NCI-H748 treated with DMSO at 0.1 percent for 48 hours (cell line): Measurements from ENCODE around the gene ANK2.
"Not testable (repeated sequence)": the region's sequence is repeated elsewhere in the genome, so short reads cannot be mapped to it uniquely, and the experiment has no call there.

ENCODE experiments used
- DNase-seq: peaks from one replicate; lab custom pipeline; 2025; lab: John Stamatoyannopoulos, UW

ANK2 gene

DNA sequence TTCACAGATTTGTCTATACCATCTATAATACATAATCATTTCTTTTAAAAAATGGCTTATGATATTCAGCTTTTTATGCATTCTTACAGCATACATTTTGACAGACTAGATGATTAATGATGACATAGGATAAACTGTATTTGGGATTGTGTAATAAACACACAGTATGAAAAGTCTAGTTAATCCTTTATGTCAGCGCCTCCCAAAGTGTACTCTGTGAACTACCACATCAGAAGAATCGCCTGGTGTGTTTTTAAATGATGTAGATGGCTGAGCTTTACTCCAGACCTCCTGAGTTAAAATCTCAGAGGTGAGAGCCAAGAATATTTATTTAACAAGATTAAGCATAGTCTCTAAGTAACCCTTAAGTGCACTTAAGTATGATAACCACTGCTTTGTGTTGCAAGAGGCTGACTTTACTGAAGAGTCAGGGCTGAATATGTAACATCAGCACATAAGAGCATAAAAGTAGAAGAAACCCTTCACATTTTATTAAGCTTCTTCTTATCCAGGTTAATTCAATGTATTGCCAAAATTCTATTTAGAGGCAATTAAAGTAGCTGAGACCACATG lies 104.2 kb downstream of the ANK2 start:
- no peak for DNase-seq

DNA sequence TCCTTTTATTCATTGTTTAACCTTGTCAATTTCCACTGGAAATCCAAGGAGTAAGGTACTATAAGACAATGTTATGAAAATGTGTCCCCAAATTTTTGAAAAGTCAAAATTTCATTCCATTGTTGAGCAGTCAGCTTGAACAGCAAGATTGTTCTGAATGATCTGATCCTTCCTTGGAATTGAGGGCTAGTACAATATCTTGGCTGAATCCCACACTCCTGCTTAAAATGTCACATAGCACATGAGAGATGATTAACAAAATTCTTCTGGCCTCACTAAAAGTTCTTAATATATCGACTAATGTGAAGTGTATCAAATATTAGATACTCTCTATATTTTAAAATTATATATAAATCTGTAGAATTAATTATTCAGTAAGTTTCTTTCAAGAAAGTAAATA lies 104.8 kb downstream of the ANK2 start:
- DNase-seq, result no peak

DNA sequence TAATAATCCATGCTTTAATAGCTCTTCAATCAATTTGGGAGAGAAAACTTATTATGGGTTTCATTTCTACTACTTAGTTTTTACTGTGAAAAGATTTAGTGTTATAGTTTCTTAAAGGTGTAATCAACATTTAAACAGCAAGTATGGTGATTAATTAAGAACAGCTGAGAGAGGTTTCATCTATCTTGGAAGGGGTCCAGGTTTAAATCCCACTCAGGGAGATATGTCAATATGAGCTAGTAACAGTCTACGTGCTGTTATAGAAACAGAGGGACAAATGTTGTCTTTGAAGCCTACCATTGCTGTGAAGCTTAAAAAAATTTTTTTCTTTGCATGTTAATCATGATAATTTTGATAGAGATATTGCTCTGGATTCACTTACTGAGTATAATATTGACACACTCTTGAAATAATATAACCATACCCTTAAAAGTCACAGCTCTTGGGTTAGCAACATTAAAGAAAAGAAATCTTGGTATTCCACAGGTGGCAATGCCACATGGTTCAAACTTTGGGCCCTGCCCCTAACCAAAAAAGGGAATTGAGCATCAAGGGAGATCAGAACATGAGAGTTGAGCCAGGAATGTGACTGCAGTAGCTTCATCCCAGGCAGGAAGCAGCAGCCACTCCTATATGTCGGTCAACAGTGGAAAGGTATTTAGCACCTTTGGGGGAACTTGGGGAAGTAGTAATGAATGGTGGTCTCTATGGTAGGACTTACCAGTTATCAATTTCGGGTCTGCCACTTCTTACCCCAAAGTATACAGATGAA lies 107.8 kb downstream of the ANK2 start:
- DNase-seq, result no peak

DNA sequence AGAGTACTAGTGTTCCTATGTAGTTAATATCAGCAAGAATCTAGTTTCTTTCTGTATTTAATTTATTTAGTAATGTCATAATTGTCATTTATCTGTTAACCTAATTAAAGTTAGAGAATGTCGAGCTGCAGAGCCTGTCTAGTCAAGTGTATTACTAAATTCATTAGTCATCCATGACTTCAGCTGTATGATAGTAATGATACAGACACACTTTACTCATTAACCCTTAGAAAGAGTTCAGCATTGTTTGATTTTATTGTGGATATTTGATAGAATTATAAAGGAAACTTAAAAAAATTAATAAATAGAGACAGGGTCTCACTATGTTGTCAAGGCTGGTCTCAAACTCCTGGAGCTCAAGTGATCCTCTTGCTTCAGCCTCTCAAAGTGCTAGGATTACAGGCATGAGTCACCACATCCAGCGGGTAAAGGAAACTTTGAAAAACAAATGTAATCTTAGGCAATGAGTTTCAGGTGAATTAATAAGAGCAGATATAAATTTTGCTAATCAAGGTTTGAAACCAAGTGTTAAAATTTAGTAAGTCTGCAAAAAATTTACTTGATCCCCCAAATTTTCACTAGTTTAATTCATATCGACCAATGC lies 110.6 kb downstream of the ANK2 start:
- DNase-seq, result no peak

DNA sequence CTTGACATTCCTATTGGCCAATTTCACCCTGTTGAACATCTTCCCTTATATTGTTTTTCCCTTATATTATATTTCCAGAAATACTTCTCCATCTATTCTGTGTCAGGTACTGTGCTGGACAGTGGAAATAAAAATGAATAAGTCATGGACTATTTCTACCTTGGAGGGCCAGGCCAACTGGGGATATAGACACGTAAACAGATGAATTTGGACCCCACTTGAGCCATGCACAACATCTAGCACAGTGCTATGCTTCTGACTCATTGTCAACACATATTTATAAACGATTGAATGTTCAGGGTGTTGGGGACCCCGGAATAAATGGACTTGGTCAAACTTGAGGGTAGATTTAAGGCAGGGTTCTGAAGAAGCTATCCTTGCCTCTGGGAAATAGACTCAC lies 111.1 kb downstream of the ANK2 start:
- DNase-seq, result no peak

DNA sequence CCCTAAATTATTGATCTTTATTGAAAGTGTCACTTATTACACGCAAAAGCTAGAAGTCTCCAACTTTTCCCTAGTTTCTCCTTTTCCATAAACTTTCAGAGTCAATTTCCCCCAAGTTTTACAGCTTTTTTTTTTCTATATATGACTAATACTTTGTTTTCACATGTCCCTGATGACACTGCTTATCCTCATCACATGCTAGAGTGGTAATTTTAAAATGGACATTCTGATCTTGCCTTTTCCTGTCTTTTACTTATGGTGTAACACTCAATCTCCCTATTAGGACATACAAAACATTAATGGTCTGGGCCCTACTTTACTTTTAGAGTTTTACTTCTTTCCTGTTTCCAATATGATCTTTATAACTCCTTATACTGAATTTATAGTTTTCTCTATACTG lies 112.6 kb downstream of the ANK2 start:
- no peak for DNase-seq

DNA sequence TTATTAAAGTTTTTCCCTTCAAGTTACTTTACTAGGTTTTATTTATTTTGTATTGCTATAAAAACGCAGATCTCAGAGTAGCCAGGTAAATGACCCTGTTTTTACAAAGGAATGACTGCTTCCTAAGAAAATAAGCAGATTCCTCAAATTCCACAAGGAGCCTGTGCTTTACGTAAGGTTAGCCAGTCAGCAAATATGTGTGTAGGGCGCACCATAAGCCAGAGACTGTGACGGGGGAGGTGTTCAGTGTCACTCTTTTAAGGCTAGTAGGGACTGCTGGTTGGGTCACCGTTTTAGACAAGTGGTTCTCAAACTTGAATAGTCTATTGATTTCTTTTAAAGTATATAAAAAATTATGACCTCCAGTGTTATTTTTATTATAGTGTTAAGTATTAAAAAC lies 119.9 kb downstream of the ANK2 start:
- DNase-seq, result no peak

DNA sequence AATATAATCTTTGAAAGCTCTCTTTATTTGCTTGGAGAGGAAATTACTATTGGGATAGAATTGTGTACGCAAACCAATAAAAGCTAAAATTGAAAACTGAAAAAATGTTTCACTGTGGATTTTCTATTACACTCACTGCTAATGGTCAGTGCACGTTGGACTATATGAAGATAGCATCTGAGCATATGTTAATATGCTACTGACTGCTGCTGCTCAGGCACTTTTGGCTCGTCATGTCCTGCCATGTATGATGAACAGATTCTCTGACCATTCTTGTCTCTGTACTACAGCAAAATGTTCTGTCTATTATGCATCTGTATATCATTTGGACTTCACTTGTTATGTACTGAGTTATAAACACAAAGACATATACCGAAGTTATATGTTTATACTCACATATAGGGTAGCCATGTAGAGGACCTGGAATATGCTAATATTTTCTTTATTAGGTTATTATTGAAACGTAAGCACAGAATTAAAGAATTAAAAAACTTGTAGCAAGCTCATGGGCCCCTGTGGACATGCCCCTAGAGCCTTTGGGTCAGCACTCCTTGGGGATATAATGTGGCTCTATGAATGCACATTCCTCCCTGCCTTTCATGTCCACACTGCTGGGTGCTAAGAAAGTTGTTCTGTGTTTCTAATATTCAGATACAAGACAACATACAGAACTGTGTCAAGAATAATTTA lies 120.8 kb downstream of the ANK2 start:
- DNase-seq, result no peak

DNA sequence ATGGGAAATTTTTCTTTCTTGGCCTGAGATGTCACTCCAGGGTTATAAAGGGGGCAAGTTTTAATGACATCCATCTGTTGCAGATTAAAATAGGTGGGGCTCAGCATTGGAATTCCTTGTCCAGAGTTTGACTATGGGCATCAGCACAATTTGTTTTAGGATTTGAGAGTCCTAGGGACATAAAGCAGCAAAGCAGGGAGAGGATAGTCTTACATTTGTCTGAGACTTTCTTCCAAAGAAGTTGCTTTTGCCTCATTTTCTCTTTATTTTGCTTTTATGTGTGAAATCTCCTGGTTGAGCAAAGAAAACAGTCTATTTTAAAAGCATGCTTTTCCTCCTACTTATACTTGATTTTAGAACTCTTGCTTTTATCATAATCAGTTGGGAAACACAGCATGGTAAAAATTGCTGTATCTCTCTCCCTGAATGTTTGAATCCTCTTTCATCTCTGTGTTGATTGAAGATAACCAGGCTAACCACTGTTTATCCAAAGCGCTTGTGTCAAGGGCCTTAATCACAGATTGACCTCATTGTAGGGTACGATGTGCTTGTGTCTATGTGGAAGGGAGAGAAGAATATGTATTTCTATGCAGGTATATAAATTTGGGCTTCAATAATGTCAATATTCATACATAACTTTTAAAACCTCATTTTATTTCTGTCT lies 121.5 kb downstream of the ANK2 start:
- no peak for DNase-seq

DNA sequence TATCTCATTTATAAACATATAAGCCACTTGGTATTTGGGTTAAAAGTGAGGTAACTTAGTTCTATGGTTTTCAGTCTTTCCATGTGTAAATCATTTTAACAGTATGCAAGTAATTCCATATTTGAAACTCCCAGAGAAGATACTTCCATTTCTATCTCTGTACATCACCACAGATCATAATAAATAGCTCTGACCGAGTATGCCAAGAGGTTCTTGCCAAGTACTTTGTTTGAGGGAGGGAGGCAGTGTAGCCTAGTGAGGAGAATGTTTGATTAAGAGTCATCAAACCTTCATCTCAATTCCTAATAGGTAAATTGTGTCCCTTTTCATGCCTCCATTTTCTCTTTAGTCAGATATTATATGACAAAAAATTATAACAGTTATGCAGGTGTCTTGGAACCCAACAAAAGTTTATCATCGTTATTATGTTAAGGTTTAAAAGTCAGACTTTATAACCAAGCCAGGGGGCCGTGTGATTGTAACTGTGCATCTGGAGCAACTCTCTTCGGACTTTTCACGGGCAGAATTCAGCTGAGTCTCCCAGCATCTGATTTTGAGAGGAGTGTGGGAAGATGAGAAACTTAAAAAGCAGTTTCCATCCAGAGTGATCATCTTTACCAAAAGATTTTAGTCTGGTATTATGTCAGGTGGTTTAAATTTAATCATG lies 123.8 kb downstream of the ANK2 start:
- no peak for DNase-seq

DNA sequence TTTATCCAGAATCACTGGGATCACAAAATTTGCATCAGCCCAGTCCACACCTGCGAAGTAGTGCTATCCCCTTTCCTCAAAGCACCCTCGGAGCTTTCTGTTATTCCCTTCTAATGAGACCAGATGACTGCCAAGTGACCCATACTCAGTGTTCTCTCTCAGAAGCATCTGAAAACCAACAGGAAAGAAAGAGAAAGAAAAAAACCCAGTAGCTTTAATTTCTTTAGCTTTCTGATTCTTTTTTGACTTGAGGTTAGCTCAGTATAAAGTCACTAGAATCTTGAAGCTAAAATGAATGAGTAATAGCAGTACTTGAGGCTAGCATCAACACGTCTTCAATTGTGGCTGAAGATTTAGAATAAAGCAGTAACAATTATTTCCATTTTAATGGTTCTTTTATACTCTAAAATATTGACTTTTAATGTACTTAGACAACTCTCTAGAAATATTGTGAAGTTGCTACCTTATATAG lies 124.4 kb downstream of the ANK2 start:
- no peak for DNase-seq

DNA sequence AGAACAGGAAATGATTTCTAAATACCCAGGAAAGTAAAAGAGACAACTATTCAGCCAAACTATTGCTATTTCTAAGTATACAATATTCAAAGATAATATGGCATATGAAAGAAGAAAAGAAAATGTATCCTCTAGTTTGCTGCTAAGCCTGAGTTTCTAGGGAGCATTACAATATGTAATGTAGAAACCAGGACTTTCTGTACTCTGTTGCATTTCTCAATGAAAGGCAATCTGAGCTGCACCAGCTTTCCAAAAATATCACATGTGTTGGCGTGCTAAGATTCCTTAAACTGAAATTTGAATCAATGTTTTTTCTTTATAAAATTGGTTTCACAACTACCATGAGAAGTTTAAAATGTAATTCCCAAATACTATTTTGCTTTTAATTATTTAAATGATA lies 129.6 kb downstream of the ANK2 start:
- DNase-seq, result no peak

DNA sequence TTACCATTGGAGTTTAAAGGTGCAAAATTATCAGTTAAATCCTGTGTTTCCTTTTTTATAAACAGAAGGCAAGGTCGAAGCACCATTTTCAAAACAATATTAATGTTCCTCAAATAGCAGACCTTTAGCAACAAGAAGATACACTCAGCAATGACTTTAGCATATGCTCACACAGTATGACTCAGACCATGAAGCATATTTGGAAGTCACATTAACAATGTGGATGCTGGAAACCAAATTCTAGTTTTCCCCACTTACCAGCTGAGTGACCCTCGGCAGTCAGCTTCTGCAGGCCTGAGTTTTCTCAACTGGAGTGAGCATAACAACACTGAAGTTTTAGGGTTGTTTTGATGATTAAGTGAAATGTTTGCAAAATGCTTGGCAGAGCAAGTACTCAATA lies 130.5 kb downstream of the ANK2 start:
- no peak for DNase-seq

DNA sequence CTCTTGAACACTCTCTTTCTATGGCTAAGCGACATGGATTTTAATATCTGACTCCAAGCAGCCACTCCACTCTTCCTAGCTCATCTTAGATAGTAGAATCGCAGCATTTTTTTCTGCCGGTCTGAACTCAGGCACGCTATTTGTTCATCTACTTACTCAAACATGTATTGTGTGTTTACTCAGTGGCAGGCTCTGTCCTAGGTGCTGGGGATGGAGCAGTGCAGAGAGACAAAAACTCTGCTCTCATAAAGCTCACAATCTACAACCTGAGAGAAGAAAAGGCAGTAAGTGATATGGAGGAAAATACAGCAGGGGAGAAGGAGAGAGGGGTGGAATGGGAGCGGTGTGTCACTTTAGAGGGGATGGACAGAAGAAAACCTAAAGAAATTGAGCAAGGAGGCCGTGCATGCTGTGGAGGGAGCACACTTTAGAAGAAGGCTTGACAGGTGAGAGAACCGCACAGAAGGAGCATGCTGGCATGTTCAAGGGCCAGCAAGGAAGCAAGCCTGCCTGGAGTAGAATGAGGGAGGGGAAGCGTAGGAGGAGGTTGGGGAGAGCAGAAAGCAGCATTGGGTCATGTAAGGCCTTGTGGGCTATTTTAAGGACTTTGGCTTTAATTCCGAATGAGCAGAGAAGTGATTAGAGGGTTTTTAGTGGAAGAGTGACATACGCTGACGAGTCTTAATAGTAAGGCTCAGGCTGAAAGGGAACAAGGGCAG lies 132.0 kb downstream of the ANK2 start:
- no peak for DNase-seq

DNA sequence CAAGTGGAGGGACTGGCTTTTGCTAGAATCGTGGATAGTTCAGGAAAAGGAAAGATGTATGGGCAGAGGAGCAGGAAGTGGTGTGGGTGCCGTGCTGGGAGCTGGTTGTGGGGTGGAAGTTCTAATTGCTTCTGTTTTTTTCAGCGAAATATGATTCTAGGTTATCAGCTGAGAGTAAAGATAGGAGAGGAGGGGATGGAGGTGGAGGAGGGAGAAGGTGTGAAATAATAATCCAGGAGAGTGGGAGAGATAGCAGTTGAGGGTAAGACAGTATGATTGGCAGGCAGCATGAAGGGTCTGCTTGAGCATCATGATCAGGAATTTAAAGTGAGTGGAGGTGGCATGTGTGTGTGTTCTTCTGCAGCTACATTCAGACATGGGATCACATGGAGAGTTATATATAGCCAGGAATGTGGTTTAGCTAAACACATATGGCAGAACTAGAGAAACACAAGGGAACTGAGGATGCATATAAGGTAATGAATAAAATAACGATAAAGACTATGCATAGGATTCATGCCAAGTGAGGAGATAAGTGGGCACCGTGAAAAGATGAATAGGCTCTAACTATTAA lies 133.7 kb downstream of the ANK2 start:
- DNase-seq, result no peak

DNA sequence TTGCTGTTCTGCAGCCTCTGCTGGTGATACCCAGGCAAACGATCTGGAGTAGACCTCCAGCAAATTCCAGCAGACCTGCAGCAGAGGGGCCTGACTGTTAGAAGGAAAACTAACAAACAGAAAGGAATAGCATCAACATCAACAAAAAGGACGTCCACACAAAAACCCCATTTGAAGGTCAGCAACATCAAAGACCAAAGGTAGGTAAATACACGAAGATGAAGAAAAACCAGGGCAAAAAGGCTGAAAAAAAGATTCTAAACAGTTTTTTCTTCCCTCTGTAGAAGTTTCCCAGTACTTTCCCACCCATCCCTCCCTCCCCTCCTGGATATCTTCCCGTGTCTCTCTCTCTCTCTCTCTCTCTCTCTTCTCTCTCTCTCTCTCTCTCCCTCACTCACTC lies 136.8 kb downstream of the ANK2 start:
- DNase-seq, result not testable (repeated sequence)

DNA sequence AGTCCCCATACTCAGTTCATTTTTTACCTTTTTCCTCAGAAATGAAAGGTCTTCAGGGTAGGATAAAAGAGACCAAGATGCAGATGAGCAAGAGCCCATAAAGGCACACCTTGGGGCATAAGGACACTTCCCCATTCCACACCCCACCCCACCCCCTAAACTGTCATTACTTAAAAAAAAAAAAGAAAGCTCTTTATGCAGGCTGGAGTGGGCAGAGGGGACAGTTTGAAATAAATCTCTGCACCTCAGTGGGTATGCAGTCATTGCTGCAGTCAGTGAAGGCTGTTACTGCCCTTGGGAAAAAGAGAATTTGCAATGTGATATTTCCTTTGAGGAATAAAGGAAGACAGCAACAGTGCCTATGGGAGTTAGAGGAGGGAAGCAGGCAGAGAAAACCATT lies 137.5 kb downstream of the ANK2 start:
- no peak for DNase-seq

DNA sequence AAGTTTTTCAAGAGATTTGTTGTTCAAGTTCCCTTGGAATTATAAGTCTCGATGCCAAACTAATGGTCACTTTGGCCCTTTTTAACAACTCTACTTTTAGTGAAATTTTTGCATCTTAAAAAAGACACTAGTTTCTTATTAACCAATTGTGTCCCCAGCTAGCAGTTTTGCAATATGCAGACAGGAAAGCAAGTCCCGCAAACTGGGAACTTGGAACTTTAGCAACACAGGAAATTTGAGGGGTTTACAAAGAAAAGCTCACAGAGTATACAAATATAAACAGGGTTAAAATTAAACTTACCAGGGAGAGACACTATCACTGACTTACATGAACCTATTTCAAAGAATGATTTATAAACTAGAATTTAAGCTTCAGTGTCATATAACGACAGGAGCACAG lies 137.9 kb downstream of the ANK2 start:
- no peak for DNase-seq

DNA sequence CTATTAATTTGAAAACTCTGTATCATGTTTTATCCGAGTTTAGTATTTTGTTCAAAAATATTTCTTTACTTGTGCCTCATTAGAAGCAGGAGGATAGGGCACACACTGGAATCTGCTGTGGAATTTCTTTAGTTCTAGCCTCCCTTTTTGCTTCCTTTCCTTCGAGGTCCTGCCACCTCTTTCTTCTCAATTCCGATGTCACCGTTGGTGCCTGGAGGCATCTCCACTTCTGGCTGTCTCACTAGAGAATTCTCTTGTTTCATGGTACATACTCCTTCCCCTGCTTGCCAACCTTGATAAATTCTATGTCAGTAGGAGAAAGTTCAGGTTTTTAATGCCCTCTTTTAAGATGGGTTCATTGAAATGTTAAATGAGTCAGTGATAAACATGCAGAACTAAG lies 140.1 kb downstream of the ANK2 start:
- DNase-seq, result no peak

DNA sequence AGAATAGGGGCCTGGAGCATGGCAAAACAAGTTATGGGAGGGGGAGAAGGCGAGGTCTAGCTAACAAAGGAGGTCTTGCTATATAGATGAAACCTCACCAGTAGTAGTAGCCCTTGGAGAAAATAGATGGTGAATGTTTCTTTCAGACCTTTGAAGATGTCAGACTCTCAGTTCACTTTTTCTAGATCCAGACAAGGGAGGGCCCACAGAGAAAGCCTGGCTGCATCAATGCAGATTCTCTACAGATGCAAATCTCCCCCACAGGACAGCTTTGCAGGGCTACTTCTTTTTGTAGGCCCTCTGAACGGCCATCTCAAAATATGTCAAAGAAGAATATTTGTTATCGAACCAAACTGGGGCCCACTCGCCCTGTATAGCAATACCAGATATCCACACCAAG lies 159.7 kb downstream of the ANK2 start:
- DNase-seq, result no peak
